Inflammatory macrophage treated with lipopolysaccharide for 4 hours (primary cell): ENCODE data around the gene CD300E.
A peak's percentile ranks its signal among the peaks of the same experiment; 100 is the strongest.
"Not testable (repeated sequence)": the region's sequence is repeated elsewhere in the genome, so short reads cannot be mapped to it uniquely, and the experiment has no call there.

Experiments
- DNase-seq: peaks from one replicate; pipeline ENCODE4 v3.0.0-alpha.2; 2020

The CD300E gene

GRCh38 chr17:74633326-74633725, 9.8 kb upstream of the CD300E start:
- no peak for DNase-seq

- DNase-seq = peak; percentile 85
Observed at GRCh38 chr17:74632617-74633016, 9.1 kb upstream of the CD300E start.

- DNase-seq = peak; percentile 96
Observed at GRCh38 chr17:74631468-74632450, 8.2 kb upstream of the CD300E start.

GRCh38 chr17:74630251-74630650, 6.7 kb upstream of the CD300E start:
- DNase-seq = not testable (repeated sequence)

- DNase-seq = no peak
Observed at GRCh38 chr17:74625661-74626060, 2.1 kb upstream of the CD300E start.

- DNase-seq = no peak
Observed at GRCh38 chr17:74624131-74624530, 593 bp upstream of the CD300E start.

GRCh38 chr17:74619077-74619673, 4.4 kb downstream of the CD300E start:
- DNase-seq = no peak

GRCh38 chr17:74618451-74618850, 5.1 kb downstream of the CD300E start:
- no peak for DNase-seq

GRCh38 chr17:74616696-74617095, 6.8 kb downstream of the CD300E start:
- DNase-seq = no peak

GRCh38 chr17:74612046-74612445, 11.5 kb downstream of the CD300E start:
- DNase-seq = no peak

- DNase-seq = no peak
Observed at GRCh38 chr17:74610108-74610507, 13.4 kb downstream of the CD300E start.

- DNase-seq = no peak
Observed at GRCh38 chr17:74608511-74608910, 15.0 kb downstream of the CD300E start.

GRCh38 chr17:74607221-74607620, 16.3 kb downstream of the CD300E start:
- DNase-seq = peak; percentile 66

GRCh38 chr17:74606050-74606449, 17.5 kb downstream of the CD300E start:
- DNase-seq = no peak

GRCh38 chr17:74605361-74605760, 18.2 kb downstream of the CD300E start:
- peak; percentile 71 for DNase-seq

- DNase-seq = no peak
Observed at GRCh38 chr17:74604761-74605160, 18.8 kb downstream of the CD300E start.

- DNase-seq = no peak
Observed at GRCh38 chr17:74604200-74604599, 19.3 kb downstream of the CD300E start.

- DNase-seq = no peak
Observed at GRCh38 chr17:74603746-74604145, 19.8 kb downstream of the CD300E start.

- DNase-seq = peak; percentile 49
Observed at GRCh38 chr17:74603037-74603635, 20.4 kb downstream of the CD300E start.

GRCh38 chr17:74601944-74602572, 21.5 kb downstream of the CD300E start:
- peak; percentile 64 for DNase-seq

- DNase-seq = peak; percentile 90
Observed at GRCh38 chr17:74599448-74599939, 24.0 kb downstream of the CD300E start.

GRCh38 chr17:74599023-74599399, 24.5 kb downstream of the CD300E start:
- DNase-seq = peak; percentile 43
